Measurements from ENCODE around the gene NRG3. TPM values are rescaled to one million over a fixed set of nuclear protein-coding genes. Genes with fewer than 3 reads are reported as not detected.

The NRG3 gene
- total and polyA plus RNA-seq, 2 of the 4 experiments (the other 2 are of a cell fraction): not detected

DNA sequence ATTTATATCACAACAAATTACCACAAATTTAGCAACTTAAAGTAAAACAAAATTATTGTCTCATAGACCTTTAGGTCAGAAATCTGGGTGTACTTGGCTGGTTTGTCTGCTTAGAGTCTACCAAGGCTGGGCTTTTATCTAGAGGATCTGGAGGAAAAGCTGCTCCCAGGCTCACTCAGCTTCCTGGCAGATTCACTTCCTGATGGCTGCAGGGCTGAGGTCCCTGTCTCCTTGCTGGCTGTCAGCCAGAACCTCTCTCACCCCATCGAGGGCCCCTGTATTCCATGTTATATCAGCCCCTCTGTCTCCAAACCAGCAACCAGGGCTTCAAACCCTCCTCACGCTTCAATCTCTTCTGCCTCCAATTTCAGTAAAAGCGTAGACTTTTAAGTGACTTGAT lies 734.9 kb downstream of the NRG3 start:
- H3K4me1 ChIP-seq (ENCODE audit: control insufficient read depth, insufficient read depth, low read length): no peaks in the 10 kb centered on the region
- ChIA-PET POLR2A (ENCODE audit: unreplicated experiment) (no interaction called here), CTCF (no interaction called here)
- ATAC-seq (ENCODE audit: low read depth): no peak
- no peak overlapping the region for H2BK15ac ChIP-seq (ENCODE audit: low read depth, low read length)
- H2BK20ac ChIP-seq (ENCODE audit: low read depth, low read length): no peak overlapping the region
- no peak overlapping the region for H3K27ac ChIP-seq (ENCODE audit: insufficient read depth, low read length)
- H4K20me1 ChIP-seq (ENCODE audit: insufficient read depth, low read length): no peaks in the 10 kb centered on the region
- H3K4me2 ChIP-seq (ENCODE audit: low read depth, low read length): no peak overlapping the region
- H3K4me3 ChIP-seq (ENCODE audit: insufficient read depth, low read depth, low read length): no peak overlapping the region
- no peak overlapping the region for H4K5ac ChIP-seq (ENCODE audit: low read depth, low read length)
- H4K8ac ChIP-seq (ENCODE audit: low read depth in 2 of 2, low read length in 2 of 2): no peak overlapping the region
- no peaks in the 10 kb centered on the region for H3K36me3 ChIP-seq (ENCODE audit: control insufficient read depth, insufficient read depth, low read length)
- no peak overlapping the region for H3K56ac ChIP-seq (ENCODE audit: extremely low read depth, insufficient read depth, low read length)
- H2AFZ ChIP-seq (replicated peaks; ENCODE audit: low read length, poor library complexity): no peak overlapping the region
- no CpG with 5 or more reads among the region's 3 CpGs for WGBS, 2 experiments (ENCODE audit: extremely low coverage in 2 of 2, insufficient read length in 1 of 2)
- no peak overlapping the region for H3K9ac ChIP-seq (ENCODE audit: low read depth, low read length)
- intact Hi-C loops (cut with micrococcal nuclease): no loop called here
- no peak for TF ChIP-seq SMC3 (IDR thresholded peaks at IDR 0.05; ENCODE audit: low read depth, low read length)
- no peak overlapping the region for H3K14ac ChIP-seq (replicated peaks; ENCODE audit: low read depth, low read length)
- no peak overlapping the region for H3K4ac ChIP-seq (ENCODE audit: low read depth, low read length)
- H2AK9ac ChIP-seq (replicated peaks; ENCODE audit: low read depth, low read length, poor library complexity): no peak overlapping the region
- dilution Hi-C loops (cut with HindIII; ENCODE audit: low sequenced_read_pairs, unreplicated experiment): no loop called here
- no peak overlapping the region for H2BK5ac ChIP-seq (ENCODE audit: low read depth, low read length, poor library complexity, severe bottlenecking)
- no peaks in the 10 kb centered on the region for H3K79me1 ChIP-seq (ENCODE audit: low read depth in 1 of 2, low read length in 2 of 2)
- no peaks in the 10 kb centered on the region for H3K9me1 ChIP-seq (ENCODE audit: insufficient read depth, low read length)
- no peak overlapping the region for H2AK5ac ChIP-seq (ENCODE audit: low read depth, low read length)
- no peak overlapping the region for H3K18ac ChIP-seq (ENCODE audit: low read depth, low read length)
- no peak overlapping the region for H3K23ac ChIP-seq (ENCODE audit: low read depth, low read length)
- H2BK120ac ChIP-seq (ENCODE audit: low read depth, low read length): no peak overlapping the region
- in situ Hi-C loops (cut with MboI; ENCODE audit: low sequenced_read_pairs): no loop called here
- no peaks in the 10 kb centered on the region for H3K27me3 ChIP-seq (ENCODE audit: control insufficient read depth, insufficient read depth, low read length)
- 0 out of 2 replicates have a peak, but pooled peaks cover 2% of the 10 kb centered on the region for H3K9me3 ChIP-seq (ENCODE audit: control insufficient read depth, insufficient read depth, low read length)
- H4K91ac ChIP-seq (ENCODE audit: insufficient read depth, low read depth, low read length): no peak overlapping the region
- DNase-seq: no peak
- no TSS peak for BruUV-seq (replicated peaks)

Measured in IMR-90 (cell line).